Liver (tissue), 9 donors: ENCODE results near the gene WSCD2. TPM values are rescaled to one million over a fixed set of nuclear protein-coding genes. Genes with fewer than 3 reads are reported as not detected.

Experiments used
- DNase-seq: peaks from one replicate; pipeline ENCODE4 v3.0.0-alpha.2; 2017; ENCODE audit warnings: low spot score
- H3K27ac ChIP-seq, 2 donors: one replicate each; pipeline ENCODE4 v1.7.0; 2013; ENCODE audit warnings: inconsistent platforms in 2 of 2, low read length in 2 of 2, control low read depth in 1 of 2, low read depth in 1 of 2, mild to moderate bottlenecking in 1 of 2
- H3K27me3 ChIP-seq, 4 donors: one replicate each; pipeline versions ENCODE4 v1.6.1 to v1.7.0; 2013; ENCODE audit warnings: low read length in 3 of 4, inconsistent platforms in 1 of 4, mild to moderate bottlenecking in 1 of 4, moderate library complexity in 1 of 4; ENCODE audit not compliant: control insufficient read depth in 4 of 4, insufficient read depth in 4 of 4
- H3K36me3 ChIP-seq, 4 donors: one replicate each; pipeline versions ENCODE4 v1.6.1 to v1.7.0; 2013; ENCODE audit warnings: low read length in 3 of 4, mild to moderate bottlenecking in 3 of 4, low read depth in 1 of 4, moderate library complexity in 1 of 4; ENCODE audit not compliant: control insufficient read depth in 4 of 4, insufficient read depth in 3 of 4
- H3K4me1 ChIP-seq, 4 donors: one replicate each; pipeline versions ENCODE4 v1.6.1 to v1.7.0; 2013; ENCODE audit warnings: low read length in 3 of 4, mild to moderate bottlenecking in 3 of 4, moderate library complexity in 1 of 4; ENCODE audit not compliant: control insufficient read depth in 4 of 4, insufficient read depth in 4 of 4
- H3K4me3 ChIP-seq, 3 donors: one replicate each; pipeline versions ENCODE4 v1.6.1 to v1.7.0; 2013; ENCODE audit warnings: low read length in 3 of 3, control low read depth in 1 of 3, low read depth in 1 of 3, mild to moderate bottlenecking in 1 of 3
- H3K9ac ChIP-seq, 2 donors: one replicate each; pipeline ENCODE4 v1.7.0; 2013; ENCODE audit warnings: low read length in 2 of 2, mild to moderate bottlenecking in 2 of 2, moderate library complexity in 2 of 2, control low read depth in 1 of 2, low read depth in 1 of 2
- H3K9me3 ChIP-seq, 4 donors: one replicate each; pipeline versions ENCODE4 v1.6.1 to v1.7.0; 2013; ENCODE audit warnings: low read length in 3 of 4; ENCODE audit not compliant: control insufficient read depth in 4 of 4
- ATF3 ChIP-seq: IDR thresholded peaks from 2 replicates; pipeline ENCODE4 v1.6.1; 2016; ENCODE audit warnings: antibody characterized with exemption
- EGR1 ChIP-seq, 2 donors: IDR thresholded peaks; 2 replicates each; pipeline ENCODE4 v1.6.1; 2016 to 2018; ENCODE audit warnings: antibody characterized with exemption in 2 of 2, low read depth in 2 of 2
- GABPA ChIP-seq, 2 donors: IDR thresholded peaks in 1 of 2; conservative IDR thresholded peaks in 1 of 2; 2 replicates each; pipeline ENCODE4 v1.6.1; 2016; ENCODE audit warnings: antibody characterized with exemption in 2 of 2, mild to moderate bottlenecking in 1 of 2, moderate library complexity in 1 of 2
- HNF4A ChIP-seq, 2 donors: conservative IDR thresholded peaks; 2 replicates each; pipeline ENCODE4 v1.6.1; 2016; ENCODE audit warnings: antibody characterized with exemption in 2 of 2, mild to moderate bottlenecking in 2 of 2
- JUND ChIP-seq, 2 donors: IDR thresholded peaks; 2 replicates each; pipeline ENCODE4 v1.6.1; 2016; ENCODE audit warnings: antibody characterized with exemption in 2 of 2
- MAX ChIP-seq: IDR thresholded peaks from 2 replicates; pipeline ENCODE4 v1.6.1; 2016; ENCODE audit warnings: antibody characterized with exemption
- NR2F2 ChIP-seq: IDR thresholded peaks from 2 replicates; pipeline ENCODE4 v1.6.1; 2016; ENCODE audit warnings: antibody characterized with exemption
- REST ChIP-seq: IDR thresholded peaks from 2 replicates; pipeline ENCODE4 v1.6.1; 2016; ENCODE audit warnings: antibody characterized with exemption, mild to moderate bottlenecking
- RXRA ChIP-seq, 2 donors: IDR thresholded peaks; 2 replicates each; pipeline ENCODE4 v1.6.1; 2017 to 2018; ENCODE audit warnings: antibody characterized with exemption in 2 of 2, mild to moderate bottlenecking in 1 of 2
- SP1 ChIP-seq: IDR thresholded peaks from 2 replicates; pipeline ENCODE4 v1.6.1; 2018; ENCODE audit warnings: antibody characterized with exemption, mild to moderate bottlenecking
- TAF1 ChIP-seq: conservative IDR thresholded peaks from 2 replicates; pipeline ENCODE4 v1.6.1; 2016; ENCODE audit warnings: antibody characterized with exemption, mild to moderate bottlenecking
- ZBTB33 ChIP-seq: IDR thresholded peaks from 2 replicates; pipeline ENCODE4 v1.6.1; 2016; ENCODE audit warnings: antibody characterized with exemption
- WGBS: extraction: QIAGEN DNeasy Blood & Tissue Kit; methylation state at CpG from one replicate; pipeline ENCODE4 v1.1.7; 2013; 5-methylcytosine and 5-hydroxymethylcytosine counted together
- polyA plus RNA-seq, 2 donors: library from polyadenylated mRNA; stranded (reverse) in 1 of 2; unstranded in 1 of 2; fragments of 200-250 nt in 1 of 2; fragments of >200 nt in 1 of 2; fragmentation: Nextera tagmentation in 1 of 2; extraction: Ambion mirVana in 1 of 2; gene quantifications; one replicate each; pipeline versions ENCODE4 v1.2.1 to v1.2.3, GENCODE V29; 2013 to 2015
- total RNA-seq, 2 donors: library from RNA; depleted of rRNA; stranded (reverse); fragments of >200 nt; gene quantifications; one replicate each; pipeline ENCODE4 v1.2.3, GENCODE V29; 2014
- donor health status: healthy.
- donor health status: healthy.
- donor health status: healthy.
- donor health status: healthy.
- donor health status: healthy.

WSCD2 gene
- total and polyA plus RNA-seq, 4 donors: under 0.01 to 0.09 (median 0.05) TPM; not detected in 1

- TF ChIP-seq TAF1 (no peak), SP1 (no peak), HNF4A (conservative IDR thresholded peaks at IDR 0.05) (no peak), MAX (no peak)
- Histone ChIP-seq H3K4me1 (no peaks in the 10 kb centered on the region), H3K4me3 (no peak overlapping the region), H3K9me3 (peaks cover 6 to 16% (median 13%) of the 10 kb centered on the region in 4 donors), H3K36me3 (no peaks in the 10 kb centered on the region), H3K27me3 (peaks cover 0 to 8% (median 0%) of the 10 kb centered on the region in 4 donors), H3K9ac (no peak overlapping the region), H3K27ac (no peak overlapping the region)
- no peak for DNase-seq
- WGBS: 28% methylated on average over 6 of the region's 6 CpGs
Measured at GRCh38 chr12:108201808-108202207, 72.7 kb downstream of the WSCD2 start.

GRCh38 chr12:108204117-108204987, 75.3 kb downstream of the WSCD2 start:
- DNase-seq: no peak
- H3K4me3 ChIP-seq: no peak overlapping the region
- WGBS: 68% methylated on average over 9 of the region's 9 CpGs
- no peak overlapping the region for H3K9ac ChIP-seq
- no peak for TF ChIP-seq JUND (IDR thresholded peaks at IDR 0.05)
- no peak for TF ChIP-seq ZBTB33
- TF ChIP-seq EGR1 (IDR thresholded peaks at IDR 0.05; ENCODE audit: low read depth in 2 of 2): no peak
- no peak for TF ChIP-seq RXRA (IDR thresholded peaks at IDR 0.05)
- TF ChIP-seq NR2F2: no peak
- TF ChIP-seq GABPA (IDR thresholded peaks at IDR 0.05 in 1 of 2, conservative IDR thresholded peaks at IDR 0.05 in 1 of 2): no peak
- H3K4me1 ChIP-seq: no peaks in the 10 kb centered on the region
- H3K27me3 ChIP-seq: peaks cover 0 to 8% (median 0%) of the 10 kb centered on the region in 4 donors
- peaks cover 6 to 16% (median 13%) of the 10 kb centered on the region in 4 donors for H3K9me3 ChIP-seq
- no peaks in the 10 kb centered on the region for H3K36me3 ChIP-seq
- H3K27ac ChIP-seq: no peak overlapping the region

GRCh38 chr12:108205864-108206263, 76.8 kb downstream of the WSCD2 start:
- Histone ChIP-seq H3K27me3 (peaks cover 0 to 8% (median 0%) of the 10 kb centered on the region in 4 donors), H3K27ac (no peak overlapping the region), H3K36me3 (no peaks in the 10 kb centered on the region), H3K9ac (no peak overlapping the region), H3K9me3 (peaks cover 6 to 16% (median 13%) of the 10 kb centered on the region in 4 donors), H3K4me3 (no peak overlapping the region), H3K4me1 (no peaks in the 10 kb centered on the region)
- DNase-seq: no peak
- TF ChIP-seq GABPA (IDR thresholded peaks at IDR 0.05 in 1 of 2, conservative IDR thresholded peaks at IDR 0.05 in 1 of 2) (no peak), TAF1 (no peak), ATF3 (no peak), EGR1 (IDR thresholded peaks at IDR 0.05; ENCODE audit: low read depth in 2 of 2) (no peak), REST (no peak), SP1 (no peak)
- WGBS: 73% methylated on average over 1 of the region's 1 CpG
